Left ventricle myocardium inferior (tissue), 1 donor: ENCODE data around the gene BSPRY. TPM values are rescaled to one million over a fixed set of nuclear protein-coding genes. Genes with fewer than 3 reads are reported as not detected.

Experiments
- DNase-seq: peaks from one replicate; pipeline ENCODE4 v3.0.0-alpha.2; 2020
- H3K27ac ChIP-seq: fragments of 200-600 bp; replicated peaks from 2 replicates; pipeline ENCODE4 v1.8.0; 2021
- H3K27me3 ChIP-seq: fragments of 200-600 bp; 2 replicates; pipeline ENCODE4 v1.8.0; 2021; ENCODE audit warnings: low read depth
- H3K36me3 ChIP-seq: fragments of 200-600 bp; 2 replicates; pipeline ENCODE4 v1.8.0; 2021
- H3K4me1 ChIP-seq: fragments of 200-600 bp; 2 replicates; pipeline ENCODE4 v1.8.0; 2021
- H3K4me3 ChIP-seq: fragments of 200-600 bp; 2 replicates; pipeline ENCODE4 v1.8.0; 2021; ENCODE audit warnings: mild to moderate bottlenecking, moderate library complexity
- H3K9me3 ChIP-seq: fragments of 200-600 bp; replicated peaks from 2 replicates; pipeline ENCODE4 v1.8.0; 2021
- CTCF ChIP-seq: fragments of 200-600 bp; IDR thresholded peaks from 2 replicates; pipeline ENCODE4 v1.8.0; 2021; ENCODE audit warnings: antibody characterized with exemption, mild to moderate bottlenecking, borderline replicate concordance
- intact Hi-C: fragments of 100-400 bp; cut with micrococcal nuclease; formaldehyde crosslinking; loops from one replicate; pipeline ENCODE4 v1.11.0; 2022
- long read RNA-seq: library from polyadenylated mRNA; unstranded; transcript quantifications from one replicate; pipeline ENCODE4 v2.0.0, GENCODE V29; 2021
- total RNA-seq: library from RNA; stranded (reverse); fragmentation: NEBNext Ultra II Directional; extraction: Animal tissue kit (Norgen Biotek cat#: 25700); gene quantifications from one replicate; pipeline ENCODE4 v1.2.1, GENCODE V29; 2021
- donor health status: DM: no; HTN: yes; CAD: no; lungs with severe emphysema.

The BSPRY gene
- total RNA-seq: 0.25 TPM
- long read RNA-seq, partial matches to known transcripts: 0 of 1 reads
- long read RNA-seq, other reads (novel, unspliced or antisense): 0 of 1 reads

GRCh38 chr9:113349445-113350094 is at the start of gene BSPRY:
BSPRY (plus strand) TSS chr9:113349541; CDS start chr9:113349580, 39 bp downstream.
- no peak for DNase-seq
- Histone ChIP-seq H3K9me3 (no peaks in the 10 kb centered on the region), H3K36me3 (no peaks in the 10 kb centered on the region), H3K27me3 (peaks cover 49% of the 10 kb centered on the region), H3K4me1 (peaks cover 12% of the 10 kb centered on the region), H3K4me3 (peak within 1 kb of the TSS; percentile 67), H3K27ac (no peak within 1 kb of the TSS)
- TF ChIP-seq CTCF: no peak
- intact Hi-C loops: no loop called here

- Histone ChIP-seq H3K4me1 (no peaks in the 10 kb centered on the region), H3K27ac (no peak overlapping the region), H3K4me3 (no peak overlapping the region), H3K27me3 (no peaks in the 10 kb centered on the region), H3K9me3 (no peaks in the 10 kb centered on the region), H3K36me3 (no peaks in the 10 kb centered on the region)
- DNase-seq: no peak
- TF ChIP-seq CTCF: no peak
- intact Hi-C loops: no loop called here
Measured at GRCh38 chr9:113299800-113300292, 49.5 kb upstream of the BSPRY start.

GRCh38 chr9:113301548-113301947 is 47.8 kb upstream of the BSPRY start:
- Histone ChIP-seq H3K4me1 (no peaks in the 10 kb centered on the region), H3K4me3 (no peak overlapping the region), H3K27me3 (no peaks in the 10 kb centered on the region), H3K36me3 (no peaks in the 10 kb centered on the region), H3K27ac (no peak overlapping the region), H3K9me3 (no peaks in the 10 kb centered on the region)
- no peak for TF ChIP-seq CTCF
- intact Hi-C loops: no loop called here
- no peak for DNase-seq

- Histone ChIP-seq H3K27me3 (no peaks in the 10 kb centered on the region), H3K36me3 (no peaks in the 10 kb centered on the region), H3K9me3 (no peaks in the 10 kb centered on the region), H3K4me1 (no peaks in the 10 kb centered on the region), H3K27ac (no peak within 1 kb of the TSS), H3K4me3 (no peak within 1 kb of the TSS)
- no peak for TF ChIP-seq CTCF
- no peak for DNase-seq
- intact Hi-C loops: no loop called here
Measured at GRCh38 chr9:113302792-113303418, 46.4 kb upstream of the BSPRY start, which contains the start of gene RNF183. RNF183 (minus strand) TSS chr9:113303376; CDS start chr9:113298184, 5,192 bp downstream.

GRCh38 chr9:113306566-113306965 is 42.8 kb upstream of the BSPRY start:
- Histone ChIP-seq H3K4me3 (no peak overlapping the region), H3K9me3 (no peaks in the 10 kb centered on the region), H3K36me3 (no peaks in the 10 kb centered on the region), H3K4me1 (peaks cover 24% of the 10 kb centered on the region), H3K27me3 (no peaks in the 10 kb centered on the region), H3K27ac (no peak overlapping the region)
- DNase-seq: no peak
- intact Hi-C loops: no loop called here
- no peak for TF ChIP-seq CTCF
